Measurements from ENCODE around the gene UBTD1.

The UBTD1 gene

DNA sequence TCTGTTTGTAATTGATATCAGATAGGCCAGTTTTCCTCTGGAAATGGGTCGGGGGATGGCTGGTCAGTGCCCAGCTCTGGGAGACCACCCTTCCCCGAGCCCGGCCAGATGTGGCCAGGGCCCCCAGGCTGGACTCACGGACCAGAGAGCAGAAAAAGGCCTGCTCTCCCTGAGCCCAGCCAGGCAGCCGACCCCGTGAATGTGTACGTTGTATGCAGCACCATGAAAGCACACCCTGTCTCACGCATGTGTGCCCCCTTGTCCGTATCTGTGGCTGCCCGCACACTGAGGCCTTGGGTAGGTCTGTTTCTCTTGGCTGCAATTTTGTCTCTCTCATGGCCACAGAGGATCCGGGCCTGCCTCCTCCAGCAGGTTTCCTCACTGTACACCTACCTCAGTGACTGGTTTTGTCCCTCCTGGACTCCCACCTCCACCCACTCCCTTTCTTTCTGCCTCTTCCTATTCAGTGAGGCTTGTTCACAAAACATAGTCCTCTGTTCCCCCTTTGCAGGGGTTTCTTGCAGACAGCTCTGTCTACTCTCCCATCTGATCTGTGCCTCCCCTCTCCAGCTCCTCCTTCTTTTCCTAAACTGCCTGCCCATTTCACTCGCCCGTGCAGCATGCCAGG is 50.2 kb downstream of the UBTD1 start:
- Histone ChIP-seq H2AFZ (ENCODE audit: low read depth, low read length, severe bottlenecking) (no peak overlapping the region), H3K9me2 (replicated peaks; ENCODE audit: insufficient read depth, low read length) (no peaks in the 10 kb centered on the region), H3K27ac (ENCODE audit: low read depth, low read length) (no peak overlapping the region), H3F3A (ENCODE audit: insufficient read depth) (no peaks in the 10 kb centered on the region), H3K9ac (ENCODE audit: low read length) (no peak overlapping the region), H3K27me3 (ENCODE audit: low read length) (no peaks in the 10 kb centered on the region), H3K9me3 (ENCODE audit: insufficient read depth, low read length) (no peaks in the 10 kb centered on the region), H3K79me2 (ENCODE audit: insufficient read depth, low read length) (no peaks in the 10 kb centered on the region), H3K4me3 (ENCODE audit: insufficient read depth, low read length, poor library complexity, severe bottlenecking) (no peak overlapping the region), H3K36me3 (ENCODE audit: low read length) (no peaks in the 10 kb centered on the region), H3K4me2 (ENCODE audit: low read depth, low read length, poor library complexity, severe bottlenecking) (no peak overlapping the region), H4K20me1 (ENCODE audit: low read depth, low read length) (no peaks in the 10 kb centered on the region)
- TF ChIP-seq, protein P1, sequence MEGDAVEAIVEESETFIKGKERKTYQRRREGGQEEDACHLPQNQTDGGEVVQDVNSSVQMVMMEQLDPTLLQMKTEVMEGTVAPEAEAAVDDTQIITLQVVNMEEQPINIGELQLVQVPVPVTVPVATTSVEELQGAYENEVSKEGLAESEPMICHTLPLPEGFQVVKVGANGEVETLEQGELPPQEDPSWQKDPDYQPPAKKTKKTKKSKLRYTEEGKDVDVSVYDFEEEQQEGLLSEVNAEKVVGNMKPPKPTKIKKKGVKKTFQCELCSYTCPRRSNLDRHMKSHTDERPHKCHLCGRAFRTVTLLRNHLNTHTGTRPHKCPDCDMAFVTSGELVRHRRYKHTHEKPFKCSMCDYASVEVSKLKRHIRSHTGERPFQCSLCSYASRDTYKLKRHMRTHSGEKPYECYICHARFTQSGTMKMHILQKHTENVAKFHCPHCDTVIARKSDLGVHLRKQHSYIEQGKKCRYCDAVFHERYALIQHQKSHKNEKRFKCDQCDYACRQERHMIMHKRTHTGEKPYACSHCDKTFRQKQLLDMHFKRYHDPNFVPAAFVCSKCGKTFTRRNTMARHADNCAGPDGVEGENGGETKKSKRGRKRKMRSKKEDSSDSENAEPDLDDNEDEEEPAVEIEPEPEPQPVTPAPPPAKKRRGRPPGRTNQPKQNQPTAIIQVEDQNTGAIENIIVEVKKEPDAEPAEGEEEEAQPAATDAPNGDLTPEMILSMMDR (IDR thresholded peaks at IDR 0.05; ENCODE audit: insufficient read depth, low read length, poor library complexity, severe bottlenecking): no peak
- no peak for TF ChIP-seq EZH2phosphoT487 (conservative IDR thresholded peaks at IDR 0.05; ENCODE audit: low read length)

DNA sequence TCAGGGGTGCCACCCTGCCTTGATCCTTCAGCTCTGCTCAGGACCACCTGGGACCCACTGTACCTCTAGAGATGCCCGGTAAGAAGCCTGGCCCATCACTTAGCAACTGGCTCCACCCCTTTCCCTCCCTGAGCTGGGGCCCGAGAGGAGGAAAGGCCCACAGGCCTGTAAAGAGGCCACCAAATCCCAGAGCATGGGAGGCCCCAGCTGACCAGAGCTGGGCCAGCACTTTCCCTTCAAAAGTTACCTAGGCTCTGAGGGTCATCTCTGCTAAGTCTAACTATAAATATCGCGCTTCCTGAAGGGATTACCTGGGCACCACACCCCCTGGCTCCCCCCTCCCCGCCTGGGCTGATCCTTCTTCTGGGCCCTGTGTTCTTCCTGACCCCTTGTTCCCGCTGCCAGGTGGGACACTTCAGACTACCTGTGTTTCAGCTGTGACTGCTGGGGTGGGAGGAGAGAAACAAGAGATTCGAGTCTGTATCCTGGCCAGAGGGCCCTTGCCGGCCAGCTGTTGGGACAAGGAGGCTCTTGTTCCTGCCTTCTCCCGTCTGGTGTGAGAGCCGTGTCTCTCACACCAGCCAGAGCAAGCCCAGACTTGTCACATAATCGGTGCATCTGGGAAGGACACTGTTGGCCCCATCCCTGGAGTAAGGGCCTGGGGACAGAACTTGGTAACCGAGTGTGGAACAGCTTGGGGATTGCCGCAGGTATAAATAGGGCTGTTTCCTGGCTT is 51.0 kb downstream of the UBTD1 start:
- no peak overlapping the region for H3K4me2 ChIP-seq (ENCODE audit: low read depth, low read length, poor library complexity, severe bottlenecking)
- H3K36me3 ChIP-seq (ENCODE audit: low read length): no peaks in the 10 kb centered on the region
- no peak for TF ChIP-seq EZH2phosphoT487 (conservative IDR thresholded peaks at IDR 0.05; ENCODE audit: low read length)
- TF ChIP-seq, protein P1 (IDR thresholded peaks at IDR 0.05; ENCODE audit: insufficient read depth, low read length, poor library complexity, severe bottlenecking): no peak
- H3K27ac ChIP-seq (ENCODE audit: low read depth, low read length): no peak overlapping the region
- no peaks in the 10 kb centered on the region for H3K9me2 ChIP-seq (replicated peaks; ENCODE audit: insufficient read depth, low read length)
- no peaks in the 10 kb centered on the region for H4K20me1 ChIP-seq (ENCODE audit: low read depth, low read length)
- H3F3A ChIP-seq (ENCODE audit: insufficient read depth): no peaks in the 10 kb centered on the region
- no peak overlapping the region for H3K9ac ChIP-seq (ENCODE audit: low read length)
- H3K9me3 ChIP-seq (ENCODE audit: insufficient read depth, low read length): no peaks in the 10 kb centered on the region
- H3K4me3 ChIP-seq (ENCODE audit: insufficient read depth, low read length, poor library complexity, severe bottlenecking): no peak overlapping the region
- no peaks in the 10 kb centered on the region for H3K27me3 ChIP-seq (ENCODE audit: low read length)
- H2AFZ ChIP-seq (ENCODE audit: low read depth, low read length, severe bottlenecking): no peak overlapping the region
- H3K79me2 ChIP-seq (ENCODE audit: insufficient read depth, low read length): no peaks in the 10 kb centered on the region

DNA sequence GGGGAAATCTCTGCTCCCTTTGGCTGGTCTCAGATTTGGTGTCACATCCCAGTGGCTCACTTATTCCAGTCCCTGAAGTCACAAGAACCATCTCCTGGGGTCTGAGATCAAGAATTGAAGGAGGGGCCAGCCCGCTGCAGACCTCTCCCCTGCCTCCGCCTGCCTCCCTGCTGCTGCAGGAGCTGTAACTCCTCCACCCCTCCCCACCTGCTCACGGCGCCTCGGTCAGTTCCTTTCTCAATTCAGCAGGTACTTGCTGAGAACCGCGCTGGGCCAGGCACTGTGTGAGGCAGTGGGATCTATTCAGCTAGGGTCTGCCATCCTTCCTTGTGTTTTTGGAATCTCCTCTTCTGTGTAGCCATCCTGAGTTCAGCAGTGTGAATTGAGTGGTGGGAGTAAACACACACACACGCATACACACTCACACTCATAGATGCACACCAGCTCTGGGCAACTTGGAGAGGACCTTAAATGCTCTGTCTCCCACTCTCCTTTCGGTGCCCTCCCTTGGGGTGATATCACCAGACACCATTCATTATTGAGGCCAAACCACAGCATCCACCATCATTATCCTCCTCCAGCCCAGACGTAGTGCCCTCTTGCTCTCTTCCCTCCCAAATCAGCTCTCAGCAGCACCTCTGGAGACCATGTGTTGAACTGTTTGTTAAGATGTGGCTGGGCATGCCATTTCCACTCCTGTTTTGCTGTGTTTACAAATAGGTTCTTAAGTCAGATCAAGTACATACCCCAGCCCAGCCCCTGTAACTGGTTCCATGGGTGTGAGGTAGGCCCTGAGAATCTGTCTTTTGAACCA is 51.8 kb downstream of the UBTD1 start:
- Histone ChIP-seq H3K27me3 (ENCODE audit: low read length) (no peaks in the 10 kb centered on the region), H3F3A (ENCODE audit: insufficient read depth) (no peaks in the 10 kb centered on the region), H3K36me3 (ENCODE audit: low read length) (no peaks in the 10 kb centered on the region), H4K20me1 (ENCODE audit: low read depth, low read length) (no peaks in the 10 kb centered on the region), H3K9ac (ENCODE audit: low read length) (no peak overlapping the region), H3K4me3 (ENCODE audit: insufficient read depth, low read length, poor library complexity, severe bottlenecking) (no peak overlapping the region), H3K79me2 (ENCODE audit: insufficient read depth, low read length) (no peaks in the 10 kb centered on the region), H2AFZ (ENCODE audit: low read depth, low read length, severe bottlenecking) (no peak overlapping the region), H3K4me2 (ENCODE audit: low read depth, low read length, poor library complexity, severe bottlenecking) (no peak overlapping the region), H3K27ac (ENCODE audit: low read depth, low read length) (no peak overlapping the region), H3K9me2 (replicated peaks; ENCODE audit: insufficient read depth, low read length) (no peaks in the 10 kb centered on the region), H3K9me3 (ENCODE audit: insufficient read depth, low read length) (no peaks in the 10 kb centered on the region)
- TF ChIP-seq, protein P1 (IDR thresholded peaks at IDR 0.05; ENCODE audit: insufficient read depth, low read length, poor library complexity, severe bottlenecking): no peak
- TF ChIP-seq EZH2phosphoT487 (conservative IDR thresholded peaks at IDR 0.05; ENCODE audit: low read length): no peak

All from SU-DHL-6 (cell line).